HepG2 (cell line): ENCODE data around the gene MYO15A. TPM values are rescaled to one million over a fixed set of nuclear protein-coding genes. Genes with fewer than 3 reads are reported as not detected.

Experiments
- ATAC-seq: fragments of 200-7000 bp; cut with Tn5 transposase; 3 replicates; pipeline ENCODE4 v1.9.1; 2020; ENCODE audit warnings: mild to moderate bottlenecking, moderate library complexity
- BruUV-seq: library from RNA; stranded (reverse); fragments of 400-500 nt; replicated peaks from 2 replicates; lab custom pipeline; 2021; lab: Mats Ljungman, UMichigan
- CTCF ChIA-PET: fragments of 300-600 bp; formaldehyde crosslinking; extraction: SDS; loops from one replicate; lab custom pipeline; 2021; ENCODE audit warnings: low total read pairs, inconsistent platforms, low intra/inter-chr PET ratio; lab: Yijun Ruan, JAX
- POLR2A ChIA-PET: fragments of 350-600 bp; sonication (Branson Sonifier 250); formaldehyde crosslinking; loops from one replicate; lab custom pipeline; 2020; ENCODE audit warnings: antibody characterized with exemption, inconsistent platforms; lab: Yijun Ruan, JAX
- DNase-seq: peaks from one replicate; pipeline ENCODE4 v3.0.0-alpha.2; 2015; ENCODE audit warnings: low spot score
- FAIRE-seq: peaks from 3 replicates; lab custom pipeline; 2011; peaks lifted over from hg19 to GRCh38; lab: Jason Lieb, UNC
- H2AFZ ChIP-seq: one replicate; pipeline ENCODE4 v1.6.1; 2011; ENCODE audit warnings: low read length, inconsistent platforms
- H3K27ac ChIP-seq: fragments of 300-600 bp; 3 replicates; pipeline ENCODE4 v1.8.0; 2011; ENCODE audit warnings: mixed run types, mild to moderate bottlenecking, mixed read lengths, low read length, inconsistent platforms; ENCODE audit not compliant: insufficient read depth; ENCODE audit errors: extremely low read length
- H3K27me3 ChIP-seq, 2 experiments: fragments of 200-600 bp in 1 of 2; 2 replicates in 1 of 2; 3 replicates in 1 of 2; pipeline versions ENCODE4 v1.6.0 to v1.8.0; 2011; ENCODE audit warnings: low read length in 2 of 2, mild to moderate bottlenecking in 2 of 2, moderate library complexity in 2 of 2, inconsistent platforms in 1 of 2; ENCODE audit not compliant: insufficient read depth in 2 of 2, control insufficient read depth in 1 of 2
- H3K36me3 ChIP-seq, 2 experiments: fragments of 200-600 bp in 1 of 2; replicated peaks in 1 of 2; 2 replicates in 1 of 2; 3 replicates in 1 of 2; pipeline versions ENCODE4 v1.5.1 to v1.8.0; 2011; ENCODE audit warnings: low read length in 2 of 2, inconsistent platforms in 1 of 2; ENCODE audit not compliant: insufficient read depth in 2 of 2, control insufficient read depth in 1 of 2
- H3K4me1 ChIP-seq: 2 replicates; pipeline ENCODE4 v1.5.1; 2012; ENCODE audit warnings: low read length, inconsistent platforms; ENCODE audit not compliant: insufficient read depth
- H3K4me2 ChIP-seq: 2 replicates; pipeline ENCODE4 v1.6.0; 2011; ENCODE audit warnings: low read depth, low read length, inconsistent platforms
- H3K4me3 ChIP-seq, 3 experiments: fragments of 200-600 bp in 1 of 3; sonication (generic), shearing (Covaris generic) in 1 of 3; replicated peaks in 1 of 3; 2 replicates each; pipeline ENCODE4 v1.5.1; 2011 to 2016; ENCODE audit warnings: low read length in 3 of 3, inconsistent platforms in 2 of 3, low read depth in 2 of 3, mild to moderate bottlenecking in 2 of 3, control low read depth in 1 of 3, mixed read lengths in 1 of 3; ENCODE audit not compliant: insufficient read depth in 1 of 3
- H3K79me2 ChIP-seq: one replicate; pipeline ENCODE4 v1.6.1; 2011; ENCODE audit warnings: low read length, inconsistent platforms; ENCODE audit not compliant: insufficient read depth
- H3K9ac ChIP-seq: 2 replicates; pipeline ENCODE4 v1.6.0; 2011; ENCODE audit warnings: mild to moderate bottlenecking, low read depth, low read length, inconsistent platforms; ENCODE audit not compliant: insufficient read depth
- H3K9me3 ChIP-seq: 2 replicates; pipeline ENCODE4 v1.5.1; 2012; ENCODE audit warnings: mild to moderate bottlenecking, low read length
- H4K20me1 ChIP-seq: 2 replicates; pipeline ENCODE4 v1.6.0; 2011; ENCODE audit warnings: inconsistent platforms, mild to moderate bottlenecking, low read length, moderate library complexity; ENCODE audit not compliant: insufficient read depth
- ATAD3A ChIP-seq: sonication (generic); formaldehyde crosslinking; IDR thresholded peaks from 2 replicates; pipeline ENCODE4 v1.4.0; 2020; ENCODE audit warnings: missing genetic modification reagents
- FOXP4 ChIP-seq: sonication (generic); formaldehyde crosslinking; IDR thresholded peaks from 2 replicates; pipeline ENCODE4 v1.4.0; 2020; ENCODE audit warnings: missing genetic modification reagents
- HDAC2 ChIP-seq: sonication (generic); formaldehyde crosslinking; IDR thresholded peaks from 2 replicates; pipeline ENCODE4 v1.4.0; 2020; ENCODE audit warnings: missing genetic modification reagents
- HOXA3 ChIP-seq: sonication (generic); formaldehyde crosslinking; IDR thresholded peaks from 2 replicates; pipeline ENCODE4 v1.5.0; 2020; ENCODE audit warnings: missing genetic modification reagents
- HOXA7 ChIP-seq: sonication (generic); formaldehyde crosslinking; IDR thresholded peaks from 2 replicates; pipeline ENCODE4 v1.8.1; 2022; ENCODE audit warnings: mild to moderate bottlenecking, missing genetic modification reagents, moderate library complexity
- JUND ChIP-seq: sonication (generic); formaldehyde crosslinking; IDR thresholded peaks from 2 replicates; pipeline ENCODE4 v1.8.0; 2022; ENCODE audit warnings: mild to moderate bottlenecking, missing genetic modification reagents
- KAT8 ChIP-seq: IDR thresholded peaks from 2 replicates; pipeline ENCODE4 v1.6.1; 2016; ENCODE audit warnings: missing genetic modification reagents, missing compliant biosample characterization
- KDM2A ChIP-seq: sonication (generic); formaldehyde crosslinking; IDR thresholded peaks from 2 replicates; pipeline ENCODE4 v1.4.0; 2020; ENCODE audit warnings: low read depth, missing genetic modification reagents, borderline replicate concordance
- KLF15 ChIP-seq: sonication (generic); formaldehyde crosslinking; IDR thresholded peaks from 2 replicates; pipeline ENCODE4 v1.8.1; 2023; ENCODE audit warnings: borderline replicate concordance, mild to moderate bottlenecking, inconsistent platforms, missing genetic modification reagents, mixed read lengths
- RARA ChIP-seq: IDR thresholded peaks from 2 replicates; pipeline ENCODE4 v1.6.1; 2016; ENCODE audit warnings: missing genetic modification reagents, missing compliant biosample characterization
- RBAK ChIP-seq: sonication (generic); formaldehyde crosslinking; IDR thresholded peaks from 2 replicates; pipeline ENCODE4 v1.5.1; 2020; ENCODE audit warnings: mild to moderate bottlenecking, missing genetic modification reagents
- REPIN1 ChIP-seq: sonication (generic); formaldehyde crosslinking; IDR thresholded peaks from 2 replicates; pipeline ENCODE4 v1.8.0; 2022; ENCODE audit warnings: missing genetic modification reagents, low read depth, mild to moderate bottlenecking, borderline replicate concordance
- SAP130 ChIP-seq: IDR thresholded peaks from 2 replicates; pipeline ENCODE4 v1.6.1; 2016; ENCODE audit warnings: low read depth
- SIN3A ChIP-seq: IDR thresholded peaks from 2 replicates; pipeline ENCODE4 v1.6.1; 2011; ENCODE audit warnings: low read depth, mild to moderate bottlenecking, control low read depth, low read length, borderline replicate concordance
- TBP ChIP-seq: sonication (generic); formaldehyde crosslinking; IDR thresholded peaks from 2 replicates; pipeline ENCODE4 v1.5.0; 2020; ENCODE audit warnings: missing genetic modification reagents
- ZBTB21 ChIP-seq: sonication (generic); formaldehyde crosslinking; IDR thresholded peaks from 2 replicates; pipeline ENCODE4 v1.4.0; 2020; ENCODE audit warnings: missing genetic modification reagents
- ZMAT3 ChIP-seq: sonication (generic); formaldehyde crosslinking; conservative IDR thresholded peaks from 2 replicates; pipeline ENCODE4 v1.7.0; 2021; ENCODE audit warnings: missing genetic modification reagents
- ZNF501 ChIP-seq: sonication (generic); formaldehyde crosslinking; IDR thresholded peaks from 2 replicates; pipeline ENCODE4 v1.5.1; 2020; ENCODE audit warnings: mild to moderate bottlenecking, moderate library complexity, missing genetic modification reagents
- ZNF557 ChIP-seq: sonication (generic); formaldehyde crosslinking; IDR thresholded peaks from 2 replicates; pipeline ENCODE4 v1.4.0; 2020; ENCODE audit warnings: missing genetic modification reagents
- ZSCAN9 ChIP-seq: IDR thresholded peaks from 2 replicates; pipeline ENCODE4 v1.6.1; 2016; ENCODE audit warnings: borderline replicate concordance
- WGBS: methylation state at CpG from one replicate; pipeline ENCODE4 v1.1.6; 2017; ENCODE audit warnings: low lambda C conversion rate; 5-methylcytosine and 5-hydroxymethylcytosine counted together
- in situ Hi-C: cut with HindIII; loops from 2 replicates; pipeline ENCODE4 v1.10.0; 2017; ENCODE audit warnings: low pct_unique_long_range_greater_than_20kb; ENCODE audit not compliant: extremely low pct_ligation_motif_present
- intact Hi-C: fragments of 100-400 bp; cut with micrococcal nuclease; formaldehyde crosslinking; loops from one replicate; pipeline ENCODE4 v1.10.0; 2022; ENCODE audit not compliant: unreplicated experiment
- polyA plus RNA-seq, 8 experiments: library from polyadenylated mRNA; depleted of rRNA in 3 of 8; stranded (reverse) in 7 of 8; unstranded in 1 of 8; fragments of >200 nt; fragmentation: Illumina TruSeq in 4 of 8; extraction: Trizol in 4 of 8; gene quantifications; 2 replicates each; pipeline versions ENCODE4 v1.2.1 to v1.2.3, GENCODE V29; 2011 to 2016; ENCODE audit warnings: low read depth in 4 of 8, missing spikeins in 1 of 8, mixed read lengths in 1 of 8; ENCODE audit not compliant: insufficient read depth in 1 of 8
- total RNA-seq, 5 experiments: library from RNA; depleted of rRNA; stranded (reverse); fragments of >200 nt; fragmentation: Illumina TruSeq; extraction: Trizol; gene quantifications; 2 replicates each; pipeline ENCODE4 v1.2.3, GENCODE V29; 2016; ENCODE audit warnings: low read depth in 1 of 5
- TF ChIP-seq, protein P1 (sequence below): sonication (generic); formaldehyde crosslinking; IDR thresholded peaks from 2 replicates; pipeline ENCODE4 v1.5.0; 2020; ENCODE audit warnings: missing genetic modification reagents
- TF ChIP-seq, protein P2 (sequence below): IDR thresholded peaks from 2 replicates; pipeline ENCODE4 v1.6.1; 2012; ENCODE audit warnings: inconsistent platforms

The MYO15A gene
- total and polyA plus RNA-seq, 2 of the 13 experiments (the other 11 are each of a cell fraction or from before 2014, with no cell fraction given), result 0.07 to 0.20 TPM

GRCh38 chr17:18190628-18191235 lies 82.2 kb downstream of the MYO15A start (continued):
- TF ChIP-seq ZNF501 (CRISPR knock-in tag), result 0 out of 2 replicates have a peak, but pooled peaks have one; percentile 25
- no peak for TF ChIP-seq ZBTB21 (CRISPR knock-in tag)
- TF ChIP-seq, protein P1, sequence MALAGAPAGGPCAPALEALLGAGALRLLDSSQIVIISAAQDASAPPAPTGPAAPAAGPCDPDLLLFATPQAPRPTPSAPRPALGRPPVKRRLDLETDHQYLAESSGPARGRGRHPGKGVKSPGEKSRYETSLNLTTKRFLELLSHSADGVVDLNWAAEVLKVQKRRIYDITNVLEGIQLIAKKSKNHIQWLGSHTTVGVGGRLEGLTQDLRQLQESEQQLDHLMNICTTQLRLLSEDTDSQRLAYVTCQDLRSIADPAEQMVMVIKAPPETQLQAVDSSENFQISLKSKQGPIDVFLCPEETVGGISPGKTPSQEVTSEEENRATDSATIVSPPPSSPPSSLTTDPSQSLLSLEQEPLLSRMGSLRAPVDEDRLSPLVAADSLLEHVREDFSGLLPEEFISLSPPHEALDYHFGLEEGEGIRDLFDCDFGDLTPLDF, result no peak
- peak; percentile 6; the same call in 1 of the 2 replicates for TF ChIP-seq FOXP4 (CRISPR knock-in tag)
- TF ChIP-seq JUND (CRISPR knock-in tag), result no peak
- no peak for TF ChIP-seq ATAD3A (CRISPR knock-in tag)

- Histone ChIP-seq H3K27ac (peak overlapping the region; percentile 67), H3K4me2 (peak overlapping the region; percentile 71), H3K4me3 (peak overlapping the region in 1 of 3 experiments; percentile 49; a peak in 2 of 6 replicates), H2AFZ (no peak overlapping the region), H3K27me3 (no peaks in the 10 kb centered on the region), H3K9me3 (no peaks in the 10 kb centered on the region), H3K4me1 (peaks cover 64% of the 10 kb centered on the region), H4K20me1 (peaks cover 62% of the 10 kb centered on the region), H3K36me3 (peaks cover 18 to 54% of the 10 kb centered on the region in 2 experiments), H3K79me2 (peaks cover 90% of the 10 kb centered on the region), H3K9ac (no peak overlapping the region)
- WGBS, result 21% methylated on average over 3 of the region's 3 CpGs
- no peak for FAIRE-seq
- peak; percentile 74 for DNase-seq
- ChIA-PET CTCF (no interaction called here), POLR2A (interaction anchor here (0.9 to 2.1 kb wide), 7 partner anchors 8 to 123 kb away, joined by 3 to 13 read pairs (median 4); partner anchors contain the start of genes ALKBH5, FLII and TOP3A)
- in situ Hi-C loops, result no loop called here
- intact Hi-C loops, result no loop called here
- peak; percentile 73 for ATAC-seq
- no TSS peak for BruUV-seq
- TF ChIP-seq HDAC2 (CRISPR knock-in tag) (0 out of 2 replicates have a peak, but pooled peaks have one; percentile 25), ZSCAN9 (CRISPR knock-in tag) (0 out of 2 replicates have a peak, but pooled peaks have one; percentile 30), SAP130 (peak; percentile 66), HOXA7 (CRISPR knock-in tag) (no peak), KLF15 (CRISPR knock-in tag) (no peak), KDM2A (no peak), ZMAT3 (no peak), RARA (CRISPR knock-in tag) (peak; percentile 28; the same call in 1 of the 2 replicates), REPIN1 (no peak), RBAK (CRISPR knock-in tag) (no peak), KAT8 (CRISPR knock-in tag) (peak; percentile 36; the same call in 1 of the 2 replicates), SIN3A (0 out of 2 replicates have a peak, but pooled peaks have one; percentile 18), ZNF557 (CRISPR knock-in tag) (peak; percentile 85; the same call in 1 of the 2 replicates), TBP (CRISPR knock-in tag) (no peak), HOXA3 (CRISPR knock-in tag) (peak; percentile 51; the same call in 1 of the 2 replicates)
- TF ChIP-seq, protein P2, sequence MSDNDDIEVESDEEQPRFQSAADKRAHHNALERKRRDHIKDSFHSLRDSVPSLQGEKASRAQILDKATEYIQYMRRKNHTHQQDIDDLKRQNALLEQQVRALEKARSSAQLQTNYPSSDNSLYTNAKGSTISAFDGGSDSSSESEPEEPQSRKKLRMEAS, result peak; percentile 43; the same call in 1 of the 2 replicates
Observed at GRCh38 chr17:18191236-18191667, 82.7 kb downstream of the MYO15A start.
